A549 (cell line): ENCODE results near the gene MGME1. TPM values are rescaled to one million over a fixed set of nuclear protein-coding genes. Genes with fewer than 3 reads are reported as not detected.

ENCODE experiments used
- ATAC-seq, 2 experiments: fragments of 200-7000 bp in 1 of 2; fragments of >200 bp in 1 of 2; cut with Nextera tagmentation in 1 of 2; cut with Tn5 transposase in 1 of 2; 3 replicates each; pipeline versions ENCODE4 v1.8.0 to v1.9.1; 2018 to 2020; ENCODE audit warnings: mild to moderate bottlenecking in 1 of 2, moderate library complexity in 1 of 2
- CTCF ChIA-PET: fragments of 300-600 bp; sonication (Branson Sonifier 250); formaldehyde crosslinking; extraction: SDS; loops from one replicate; lab custom pipeline; 2021; ENCODE audit warnings: antibody characterized with exemption, inconsistent platforms; lab: Yijun Ruan, JAX
- POLR2A ChIA-PET: fragments of 350-600 bp; formaldehyde crosslinking; extraction: SDS; loops from one replicate; lab custom pipeline; 2021; ENCODE audit warnings: antibody characterized with exemption, inconsistent platforms; lab: Yijun Ruan, JAX
- DNase-seq, 2 experiments: peaks; one replicate each; pipeline versions ENCODE4 v3.0.0 to v3.0.0-alpha.2; 2011 to 2016; ENCODE audit warnings: low read depth in 1 of 2, low spot score in 1 of 2
- FAIRE-seq: peaks from 2 replicates; lab custom pipeline; 2011; peaks lifted over from hg19 to GRCh38; lab: Jason Lieb, UNC
- H3K27ac ChIP-seq, 2 experiments: fragments of >200 bp; sonication (Bioruptor Twin); formaldehyde crosslinking; 3 replicates each; pipeline ENCODE4 v1.5.1; 2016 to 2017
- H3K4me1 ChIP-seq: fragments of >200 bp; sonication (Bioruptor Twin); formaldehyde crosslinking; 3 replicates; pipeline ENCODE4 v1.6.1; 2016
- H3K4me2 ChIP-seq: fragments of >200 bp; sonication (Bioruptor Twin); formaldehyde crosslinking; 3 replicates; pipeline ENCODE4 v1.6.1; 2016
- H3K4me3 ChIP-seq: fragments of >200 bp; sonication (Bioruptor Twin); formaldehyde crosslinking; 3 replicates; pipeline ENCODE4 v1.5.1; 2016
- H3K9me3 ChIP-seq: fragments of >200 bp; sonication (Bioruptor Twin); formaldehyde crosslinking; 3 replicates; pipeline ENCODE4 v1.6.1; 2016
- BCL3 ChIP-seq: fragments of >200 bp; sonication (Bioruptor Twin); formaldehyde crosslinking; IDR thresholded peaks from 3 replicates; pipeline ENCODE4 v1.6.1; 2016
- CBX8 ChIP-seq: fragments of 200-600 bp; sonication (generic); IDR thresholded peaks from 2 replicates; pipeline ENCODE4 v1.6.1; 2016
- EHF ChIP-seq: fragments of 250-450 bp; sonication (Bioruptor Pico); IDR thresholded peaks from 2 replicates; pipeline ENCODE4 v1.5.0; 2020; ENCODE audit warnings: mild to moderate bottlenecking
- EHMT2 ChIP-seq: fragments of 200-600 bp; sonication (generic); IDR thresholded peaks from 2 replicates; pipeline ENCODE4 v1.6.1; 2016; ENCODE audit warnings: antibody characterized with exemption, low read depth, mild to moderate bottlenecking, moderate library complexity
- FOSL2 ChIP-seq, 2 experiments: fragments of 450-650 bp in 1 of 2; fragments of >200 bp in 1 of 2; sonication (Bioruptor Twin) in 1 of 2; formaldehyde crosslinking; IDR thresholded peaks; 2 replicates each; pipeline versions ENCODE4 v1.5.0 to v1.6.1; 2016 to 2020; ENCODE audit warnings: mild to moderate bottlenecking in 1 of 2, moderate library complexity in 1 of 2
- HDAC2 ChIP-seq: fragments of 200-600 bp; sonication (generic); IDR thresholded peaks from 2 replicates; pipeline ENCODE4 v1.6.1; 2016
- HES2 ChIP-seq: fragments of >200 bp; sonication (Bioruptor Twin); formaldehyde crosslinking; IDR thresholded peaks from 2 replicates; pipeline ENCODE4 v1.6.1; 2016
- HEYL ChIP-seq: fragments of 250-450 bp; sonication (Bioruptor Pico); IDR thresholded peaks from 2 replicates; pipeline ENCODE4 v1.8.0; 2021; ENCODE audit warnings: mild to moderate bottlenecking, moderate library complexity
- HOXA7 ChIP-seq: fragments of 250-450 bp; sonication (Bioruptor Pico); IDR thresholded peaks from 2 replicates; pipeline ENCODE4 v1.5.0; 2020; ENCODE audit warnings: mild to moderate bottlenecking, moderate library complexity
- HOXB13 ChIP-seq: fragments of 250-450 bp; sonication (Bioruptor Pico); IDR thresholded peaks from 2 replicates; pipeline ENCODE4 v1.5.0; 2020; ENCODE audit warnings: low read depth, mild to moderate bottlenecking, moderate library complexity
- HOXB5 ChIP-seq: fragments of 250-450 bp; sonication (Bioruptor Pico); IDR thresholded peaks from 2 replicates; pipeline ENCODE4 v1.5.0; 2020; ENCODE audit warnings: mild to moderate bottlenecking, moderate library complexity
- MAX ChIP-seq: IDR thresholded peaks from 2 replicates; pipeline ENCODE4 v1.6.1; 2012
- MYC ChIP-seq: IDR thresholded peaks from 2 replicates; pipeline ENCODE4 v1.6.1; 2012; ENCODE audit warnings: mild to moderate bottlenecking, inconsistent platforms, low read length, improper control_type of control experiment, borderline replicate concordance
- NFE2L2 ChIP-seq: fragments of 150-350 bp; conservative IDR thresholded peaks from 2 replicates; pipeline ENCODE4 v1.6.1; 2014; ENCODE audit warnings: low read length
- NPAS2 ChIP-seq: fragments of 250-450 bp; sonication (Bioruptor Pico); IDR thresholded peaks from 2 replicates; pipeline ENCODE4 v1.8.0; 2022; ENCODE audit warnings: mild to moderate bottlenecking, moderate library complexity, borderline replicate concordance
- POLR2A ChIP-seq: IDR thresholded peaks from 2 replicates; pipeline ENCODE4 v1.6.1; 2012; ENCODE audit warnings: mild to moderate bottlenecking, low read length
- RARB ChIP-seq: fragments of 250-450 bp; sonication (Bioruptor Pico); IDR thresholded peaks from 2 replicates; pipeline ENCODE4 v1.8.0; 2021; ENCODE audit warnings: mild to moderate bottlenecking, moderate library complexity
- RFX5 ChIP-seq: fragments of 450-650 bp; IDR thresholded peaks from 2 replicates; pipeline ENCODE4 v1.7.1; 2014; ENCODE audit warnings: antibody characterized with exemption, mild to moderate bottlenecking, moderate library complexity
- RNF2 ChIP-seq: fragments of 200-600 bp; sonication (generic); IDR thresholded peaks from 2 replicates; pipeline ENCODE4 v1.6.1; 2016; ENCODE audit warnings: low read depth, mild to moderate bottlenecking, antibody characterized with exemption, moderate library complexity, borderline replicate concordance
- ZNF302 ChIP-seq: fragments of 250-450 bp; sonication (Bioruptor Pico); IDR thresholded peaks from 2 replicates; pipeline ENCODE4 v1.9.0; 2021; ENCODE audit warnings: inconsistent platforms, mild to moderate bottlenecking, moderate library complexity
- WGBS: methylation state at CpG from one replicate; pipeline ENCODE4 v1.1.6; 2017; ENCODE audit errors: missing lambda C conversion rate; 5-methylcytosine and 5-hydroxymethylcytosine counted together
- polyA plus RNA-seq, 4 experiments: library from polyadenylated mRNA; depleted of rRNA in 3 of 4; stranded (reverse); fragments of >200 nt; fragmentation: RNase III in 1 of 4; extraction: RNeasy Plus Mini Kit Qiagen cat#74134 plus additional on column Dnase treatment in 1 of 4; gene quantifications; 2 replicates in 3 of 4; 3 replicates in 1 of 4; pipeline ENCODE4 v1.2.3, GENCODE V29; 2011 to 2017

Gene MGME1
- polyA plus RNA-seq, 2 of the 4 experiments (the other 2 are of a cell fraction), result 46.6 to 47.9 TPM

GRCh38 chr20:18003897-18004296 is 35.1 kb downstream of the MGME1 start:
- TF ChIP-seq NFE2L2, result no peak
- no peak for TF ChIP-seq EHF
- TF ChIP-seq HOXB5 (CRISPR knock-in tag), result no peak
- no peak for TF ChIP-seq NPAS2 (CRISPR knock-in tag)
- no peak for TF ChIP-seq ZNF302 (CRISPR knock-in tag)
- TF ChIP-seq MYC, result no peak
- TF ChIP-seq FOSL2 (IDR thresholded peaks at IDR 0.05), result no peak
- no peak for TF ChIP-seq FOSL2 (CRISPR knock-in tag; IDR thresholded peaks at IDR 0.05)
- TF ChIP-seq HDAC2, result no peak
- TF ChIP-seq HOXB13 (CRISPR knock-in tag), result no peak
- DNase-seq (no peak), FAIRE-seq (no peak), ATAC-seq (no peak)
- no peak overlapping the region for H3K4me2 ChIP-seq
- no peak overlapping the region for H3K27ac ChIP-seq
- H3K4me1 ChIP-seq, result peaks cover 9% of the 10 kb centered on the region; the same call in 1 of the 3 replicates
- H3K9me3 ChIP-seq, result no peaks in the 10 kb centered on the region
- no peak overlapping the region for H3K4me3 ChIP-seq
- POLR2A ChIA-PET, result interaction anchor here (0.5 kb wide), 1 partner anchor 18 kb away, joined by 3 read pairs; no protein-coding TSS in a partner anchor
- CTCF ChIA-PET, result interaction anchor here (0.8 to 2.0 kb wide), 3 partner anchors 8 to 498 kb away, joined by 3 to 13 read pairs (median 7); no protein-coding TSS in a partner anchor
- 39% methylated on average over 5 of the region's 5 CpGs for WGBS

GRCh38 chr20:18004384-18005031 is 35.7 kb downstream of the MGME1 start:
- WGBS, result 80% methylated on average over 8 of the region's 8 CpGs
- H3K4me2 ChIP-seq, result no peak overlapping the region
- H3K27ac ChIP-seq, result no peak overlapping the region
- H3K9me3 ChIP-seq, result no peaks in the 10 kb centered on the region
- CTCF ChIA-PET, result interaction anchor here (1.7 to 2.0 kb wide), 2 partner anchors 9 kb away, joined by 7 to 13 read pairs; no protein-coding TSS in a partner anchor
- DNase-seq, result no peak
- FAIRE-seq, result no peak
- H3K4me3 ChIP-seq, result no peak overlapping the region
- peaks cover 9% of the 10 kb centered on the region; the same call in 1 of the 3 replicates for H3K4me1 ChIP-seq
- no peak for ATAC-seq
- TF ChIP-seq HOXA7 (CRISPR knock-in tag), result no peak
- TF ChIP-seq RNF2, result no peak
- TF ChIP-seq RFX5, result no peak
- no peak for TF ChIP-seq HES2
- no peak for TF ChIP-seq POLR2A
- no peak for TF ChIP-seq HEYL (CRISPR knock-in tag)
- no peak for TF ChIP-seq BCL3
- TF ChIP-seq CBX8, result no peak
- TF ChIP-seq MYC, result no peak
- TF ChIP-seq EHMT2, result no peak
- TF ChIP-seq, all 56 proteins: peak for 0
- POLR2A ChIA-PET, result interaction anchor here (0.5 kb wide), 1 partner anchor 19 kb away, joined by 3 read pairs; no protein-coding TSS in a partner anchor

GRCh38 chr20:18005170-18005989 is 36.6 kb downstream of the MGME1 start:
- ATAC-seq (no peak), DNase-seq (no peak), FAIRE-seq (no peak)
- Histone ChIP-seq H3K4me3 (no peak overlapping the region), H3K4me2 (no peak overlapping the region), H3K4me1 (peaks cover 9% of the 10 kb centered on the region; the same call in 1 of the 3 replicates), H3K9me3 (no peaks in the 10 kb centered on the region), H3K27ac (no peak overlapping the region)
- WGBS, result 82% methylated on average over 21 of the region's 21 CpGs
- TF ChIP-seq MAX, result no peak
- no peak for TF ChIP-seq BCL3
- TF ChIP-seq RARB (CRISPR knock-in tag), result no peak
- TF ChIP-seq HOXA7 (CRISPR knock-in tag), result no peak
- TF ChIP-seq RFX5, result no peak
- ChIA-PET POLR2A (no interaction called here), CTCF (interaction anchor here (0.9 to 2.0 kb wide), 3 partner anchors 8 to 10 kb away, joined by 5 to 13 read pairs (median 7); no protein-coding TSS in a partner anchor)
